ENCODE results near the gene SLC38A6. TPM values are rescaled to one million over a fixed set of nuclear protein-coding genes. Genes with fewer than 3 reads are reported as not detected.
A peak's percentile ranks its signal among the peaks of the same experiment; 100 is the strongest.

The SLC38A6 gene
- total RNA-seq, 2 donors from 2014 or later, result 25.6 to 39.4 TPM

- TF ChIP-seq, protein P1, sequence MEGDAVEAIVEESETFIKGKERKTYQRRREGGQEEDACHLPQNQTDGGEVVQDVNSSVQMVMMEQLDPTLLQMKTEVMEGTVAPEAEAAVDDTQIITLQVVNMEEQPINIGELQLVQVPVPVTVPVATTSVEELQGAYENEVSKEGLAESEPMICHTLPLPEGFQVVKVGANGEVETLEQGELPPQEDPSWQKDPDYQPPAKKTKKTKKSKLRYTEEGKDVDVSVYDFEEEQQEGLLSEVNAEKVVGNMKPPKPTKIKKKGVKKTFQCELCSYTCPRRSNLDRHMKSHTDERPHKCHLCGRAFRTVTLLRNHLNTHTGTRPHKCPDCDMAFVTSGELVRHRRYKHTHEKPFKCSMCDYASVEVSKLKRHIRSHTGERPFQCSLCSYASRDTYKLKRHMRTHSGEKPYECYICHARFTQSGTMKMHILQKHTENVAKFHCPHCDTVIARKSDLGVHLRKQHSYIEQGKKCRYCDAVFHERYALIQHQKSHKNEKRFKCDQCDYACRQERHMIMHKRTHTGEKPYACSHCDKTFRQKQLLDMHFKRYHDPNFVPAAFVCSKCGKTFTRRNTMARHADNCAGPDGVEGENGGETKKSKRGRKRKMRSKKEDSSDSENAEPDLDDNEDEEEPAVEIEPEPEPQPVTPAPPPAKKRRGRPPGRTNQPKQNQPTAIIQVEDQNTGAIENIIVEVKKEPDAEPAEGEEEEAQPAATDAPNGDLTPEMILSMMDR (IDR thresholded peaks at IDR 0.05), result no peak
- no peak for ATAC-seq (ENCODE audit: insufficient number of reproducible peaks, low FRiP score, low read depth)
These were observed 22.9 kb upstream of the SLC38A6 start for GRCh38 chr14:60958146-60958545.

DNA sequence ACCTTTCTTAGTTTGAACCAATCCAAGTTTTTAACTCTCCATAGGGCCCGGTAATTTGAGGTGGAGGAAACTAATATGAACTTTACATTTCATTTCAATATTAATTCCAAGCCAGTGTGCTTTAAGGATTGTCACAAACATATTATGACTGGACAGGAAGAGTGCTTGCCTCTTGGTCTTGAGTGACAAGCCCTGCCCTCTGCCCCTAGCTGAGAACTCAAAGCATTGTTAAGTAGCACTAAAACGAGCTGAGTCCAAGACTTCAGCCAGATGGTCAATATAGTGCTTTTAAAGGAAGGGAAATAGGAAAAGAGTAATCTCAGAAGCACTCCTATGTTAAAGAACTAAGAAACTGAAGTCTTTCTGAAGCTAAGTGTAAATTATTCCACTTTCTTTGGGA is 17.3 kb upstream of the SLC38A6 start:
- DNase-seq (ENCODE audit: low spot score) (no peak), ATAC-seq (ENCODE audit: insufficient number of reproducible peaks, low FRiP score, low read depth) (no peak)
- Histone ChIP-seq H3K27me3 (replicated peaks; ENCODE audit: insufficient read depth) (no peaks in the 10 kb centered on the region), H3K4me3 (no peak overlapping the region), H3K9me3 (peaks cover 4% of the 10 kb centered on the region), H3K27ac (no peak overlapping the region), H3K4me1 (ENCODE audit: control insufficient read depth in 1 of 2, low read depth in 2 of 2) (peaks cover 16 to 33% of the 10 kb centered on the region in 2 donors), H3K36me3 (no peaks in the 10 kb centered on the region)
- TF ChIP-seq, protein P1 (IDR thresholded peaks at IDR 0.05), result no peak

More at GRCh38 chr14:60958146-60958545, 22.9 kb upstream of the SLC38A6 start:
- no peaks in the 10 kb centered on the region for H3K27me3 ChIP-seq (replicated peaks; ENCODE audit: insufficient read depth)
- no peaks in the 10 kb centered on the region for H3K36me3 ChIP-seq
- no peak overlapping the region for H3K4me3 ChIP-seq
- H3K27ac ChIP-seq, result no peak overlapping the region
- H3K9me3 ChIP-seq, result peaks cover 26% of the 10 kb centered on the region
- DNase-seq (ENCODE audit: low spot score), result no peak
- no peaks in the 10 kb centered on the region for H3K4me1 ChIP-seq (ENCODE audit: control insufficient read depth in 1 of 2, low read depth in 2 of 2)

- ATAC-seq (ENCODE audit: insufficient number of reproducible peaks, low FRiP score, low read depth), result no peak
- no peak for DNase-seq (ENCODE audit: low spot score)
- H3K9me3 ChIP-seq, result no peaks in the 10 kb centered on the region
- no peak overlapping the region for H3K4me3 ChIP-seq
- H3K4me1 ChIP-seq (ENCODE audit: control insufficient read depth in 1 of 2, low read depth in 2 of 2), result peaks cover 18 to 38% of the 10 kb centered on the region in 2 donors
- H3K27ac ChIP-seq, result no peak overlapping the region
- H3K36me3 ChIP-seq, result no peaks in the 10 kb centered on the region
- no peaks in the 10 kb centered on the region for H3K27me3 ChIP-seq (replicated peaks; ENCODE audit: insufficient read depth)
- TF ChIP-seq, protein P1 (IDR thresholded peaks at IDR 0.05), result no peak
These were observed 16.1 kb upstream of the SLC38A6 start for GRCh38 chr14:60964904-60965303.

DNA sequence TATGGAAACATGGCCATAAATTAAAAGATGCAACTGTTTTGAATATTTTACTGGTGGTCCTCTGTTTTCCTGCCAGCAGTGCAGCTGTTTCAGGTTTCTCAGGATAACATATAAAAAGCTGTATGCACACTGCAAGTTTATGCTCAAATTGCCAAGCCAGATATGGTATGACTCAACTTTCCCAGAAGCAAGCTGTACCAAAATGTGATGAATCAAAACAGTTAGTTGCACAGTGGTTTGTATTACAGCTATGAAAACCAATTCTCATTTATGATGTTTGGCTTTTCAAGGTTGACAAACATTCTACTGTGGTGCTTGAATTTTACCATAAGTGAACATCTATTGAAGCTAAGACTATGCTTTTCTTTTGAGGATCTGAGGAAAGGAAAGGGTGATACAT is 15.6 kb upstream of the SLC38A6 start:
- Histone ChIP-seq H3K4me1 (ENCODE audit: control insufficient read depth in 1 of 2, low read depth in 2 of 2) (peaks cover 18 to 38% of the 10 kb centered on the region in 2 donors), H3K27ac (no peak overlapping the region), H3K36me3 (no peaks in the 10 kb centered on the region), H3K4me3 (no peak overlapping the region), H3K9me3 (no peaks in the 10 kb centered on the region), H3K27me3 (replicated peaks; ENCODE audit: insufficient read depth) (no peaks in the 10 kb centered on the region)
- DNase-seq (ENCODE audit: low spot score) (no peak), ATAC-seq (ENCODE audit: insufficient number of reproducible peaks, low FRiP score, low read depth) (no peak)
- TF ChIP-seq, protein P1 (IDR thresholded peaks at IDR 0.05), result no peak

DNA sequence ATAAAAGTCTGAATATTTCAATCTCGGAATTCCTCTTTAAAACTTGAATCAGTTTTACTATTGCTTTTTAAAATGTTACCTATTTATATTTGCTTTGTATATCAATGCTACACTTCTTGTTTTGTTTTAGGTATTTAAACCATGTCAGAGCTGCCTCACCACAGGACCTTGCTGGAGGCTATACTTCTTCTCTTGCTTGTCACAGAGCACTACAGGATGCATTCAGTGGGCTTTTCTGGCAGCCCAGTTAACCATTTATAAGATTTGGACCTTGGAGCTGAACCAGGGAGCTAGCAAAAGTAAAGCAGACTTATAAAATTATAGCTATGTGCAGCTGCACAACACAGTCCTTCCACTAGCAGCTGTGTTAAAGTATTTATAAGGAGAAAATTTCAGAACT is 12.9 kb upstream of the SLC38A6 start:
- no peak for DNase-seq (ENCODE audit: low spot score)
- no peaks in the 10 kb centered on the region for H3K27me3 ChIP-seq (replicated peaks; ENCODE audit: insufficient read depth)
- no peaks in the 10 kb centered on the region for H3K9me3 ChIP-seq
- TF ChIP-seq, protein P1 (IDR thresholded peaks at IDR 0.05), result no peak
- H3K36me3 ChIP-seq, result peaks cover 1% of the 10 kb centered on the region
- no peak overlapping the region for H3K4me3 ChIP-seq
- H3K4me1 ChIP-seq (ENCODE audit: control insufficient read depth in 1 of 2, low read depth in 2 of 2), result peaks cover 18 to 38% of the 10 kb centered on the region in 2 donors
- no peak for ATAC-seq (ENCODE audit: insufficient number of reproducible peaks, low FRiP score, low read depth)
- H3K27ac ChIP-seq, result peak overlapping the region; percentile 24 to 50
